HG02852 (cell line): Measurements from ENCODE around the gene SETBP1.

Source experiments
- ATAC-seq: cut with Tn5 transposase; IDR thresholded peaks from one replicate; pipeline ENCODE4 v1.9.1; 2021; ENCODE audit warnings: mild to moderate bottlenecking, moderate library complexity; ENCODE audit not compliant: unreplicated experiment

The SETBP1 gene

GRCh38 chr18:44837482-44838180 is 156.9 kb downstream of the SETBP1 start:
- no peak for ATAC-seq

GRCh38 chr18:44838971-44839666 is 158.4 kb downstream of the SETBP1 start:
- peak; percentile 98 for ATAC-seq

- no peak for ATAC-seq
These were observed 159.5 kb downstream of the SETBP1 start for GRCh38 chr18:44840058-44840790.

- no peak for ATAC-seq
These were observed 160.5 kb downstream of the SETBP1 start for GRCh38 chr18:44841221-44841620.

- no peak for ATAC-seq
These were observed 161.3 kb downstream of the SETBP1 start for GRCh38 chr18:44841752-44842587.

GRCh38 chr18:44842588-44843412 is 162.1 kb downstream of the SETBP1 start:
- no peak for ATAC-seq

GRCh38 chr18:44844486-44844885 is 163.8 kb downstream of the SETBP1 start:
- ATAC-seq: no peak

GRCh38 chr18:44846450-44846849 is 165.8 kb downstream of the SETBP1 start:
- no peak for ATAC-seq

GRCh38 chr18:44848644-44849335 is 168.1 kb downstream of the SETBP1 start:
- no peak for ATAC-seq

- ATAC-seq: no peak
These were observed 168.7 kb downstream of the SETBP1 start for GRCh38 chr18:44849361-44849760.

- ATAC-seq: no peak
These were observed 169.3 kb downstream of the SETBP1 start for GRCh38 chr18:44850001-44850400.

GRCh38 chr18:44851856-44852621 is 171.4 kb downstream of the SETBP1 start:
- no peak for ATAC-seq

- no peak for ATAC-seq
These were observed 172.1 kb downstream of the SETBP1 start for GRCh38 chr18:44852818-44853217.

- no peak for ATAC-seq
These were observed 172.7 kb downstream of the SETBP1 start for GRCh38 chr18:44853430-44853829.

GRCh38 chr18:44855681-44856080 is 175.0 kb downstream of the SETBP1 start:
- no peak for ATAC-seq

- no peak for ATAC-seq
These were observed 175.5 kb downstream of the SETBP1 start for GRCh38 chr18:44856157-44856556.

- ATAC-seq: no peak
These were observed 176.4 kb downstream of the SETBP1 start for GRCh38 chr18:44857081-44857480.

GRCh38 chr18:44857744-44858491 is 177.2 kb downstream of the SETBP1 start:
- no peak for ATAC-seq
